COLO829 (cell line): Measurements from ENCODE around the gene ZNHIT6.
"Not testable (repeated sequence)": the region's sequence is repeated elsewhere in the genome, so short reads cannot be mapped to it uniquely, and the experiment has no call there.

Experiments
- DNase-seq: peaks from one replicate; pipeline ENCODE4 v3.0.0; 2012; ENCODE audit warnings: low spot score

Gene ZNHIT6

GRCh38 chr1:85672031-85672660, 36.1 kb downstream of the ZNHIT6 start:
- no peak for DNase-seq

- no peak for DNase-seq
Observed at GRCh38 chr1:85665932-85666331, 42.3 kb downstream of the ZNHIT6 start.

- DNase-seq: no peak
Observed at GRCh38 chr1:85663382-85663781, 44.9 kb downstream of the ZNHIT6 start.

DNA sequence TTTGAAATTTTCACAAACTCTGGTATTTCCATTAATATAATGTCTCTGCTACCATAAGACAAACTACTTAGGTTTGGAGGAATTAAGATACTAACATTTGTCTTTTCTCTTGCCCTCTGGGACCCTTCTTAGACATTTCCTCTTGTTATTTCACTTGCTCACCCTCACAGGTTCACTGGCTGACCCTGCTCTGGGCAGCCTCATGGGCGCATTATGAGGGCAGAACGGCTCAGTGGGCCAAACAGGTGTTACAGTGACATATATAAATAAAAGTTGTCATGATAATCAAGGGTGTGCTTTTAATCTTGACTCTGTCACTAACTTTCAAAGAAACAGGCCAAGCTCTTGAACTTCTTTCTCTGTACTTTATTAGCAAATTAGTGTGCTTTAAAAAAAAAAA, 46.5 kb downstream of the ZNHIT6 start:
- DNase-seq: no peak

DNA sequence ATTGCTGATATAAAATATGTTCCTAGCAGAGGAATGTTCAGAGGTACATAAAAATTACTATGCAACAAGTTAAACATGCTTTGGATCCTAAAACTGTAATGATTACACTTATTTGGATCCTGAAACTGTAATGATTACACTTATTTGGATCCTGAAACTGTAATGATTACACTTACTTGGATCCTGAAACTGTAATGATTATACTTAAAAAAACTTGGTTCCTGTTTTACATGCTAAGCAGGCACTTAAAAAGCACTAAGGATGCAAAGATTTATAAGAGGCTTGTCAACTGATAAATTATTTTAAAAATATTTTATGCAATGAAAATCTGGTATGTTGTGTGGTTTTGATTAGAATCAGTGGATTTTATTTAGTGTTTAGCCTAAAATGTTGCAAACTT, 47.7 kb downstream of the ZNHIT6 start:
- DNase-seq: no peak

- no peak for DNase-seq
Observed at GRCh38 chr1:85659174-85659573, 49.1 kb downstream of the ZNHIT6 start.

GRCh38 chr1:85656948-85657347, 51.3 kb downstream of the ZNHIT6 start:
- no peak for DNase-seq

GRCh38 chr1:85656256-85656655, 52.0 kb downstream of the ZNHIT6 start:
- DNase-seq: no peak

DNA sequence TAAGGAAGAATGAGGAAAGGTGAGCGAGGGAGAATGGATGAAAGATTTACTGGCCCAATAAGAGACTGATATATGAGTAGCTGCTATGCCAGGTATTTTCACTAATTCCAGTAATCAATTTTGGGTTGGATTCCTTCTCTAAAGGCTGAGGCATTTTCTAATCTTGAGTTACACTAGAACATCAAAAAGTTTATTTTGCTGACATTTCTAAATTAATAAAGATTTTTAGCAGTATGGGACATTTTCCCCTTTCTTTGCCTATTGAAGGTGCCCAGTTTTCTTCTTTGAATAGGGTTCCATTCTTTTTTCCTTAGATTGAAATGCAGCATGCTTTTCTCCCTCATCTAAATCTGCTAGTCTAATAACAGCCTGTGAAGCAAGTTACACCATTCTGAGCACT, 52.9 kb downstream of the ZNHIT6 start:
- DNase-seq: no peak

- DNase-seq: peak; percentile 24
Observed at GRCh38 chr1:85654066-85654782, 54.0 kb downstream of the ZNHIT6 start.

GRCh38 chr1:85652327-85652726, 55.9 kb downstream of the ZNHIT6 start:
- no peak for DNase-seq

GRCh38 chr1:85650645-85651044, 57.6 kb downstream of the ZNHIT6 start:
- DNase-seq: no peak

DNA sequence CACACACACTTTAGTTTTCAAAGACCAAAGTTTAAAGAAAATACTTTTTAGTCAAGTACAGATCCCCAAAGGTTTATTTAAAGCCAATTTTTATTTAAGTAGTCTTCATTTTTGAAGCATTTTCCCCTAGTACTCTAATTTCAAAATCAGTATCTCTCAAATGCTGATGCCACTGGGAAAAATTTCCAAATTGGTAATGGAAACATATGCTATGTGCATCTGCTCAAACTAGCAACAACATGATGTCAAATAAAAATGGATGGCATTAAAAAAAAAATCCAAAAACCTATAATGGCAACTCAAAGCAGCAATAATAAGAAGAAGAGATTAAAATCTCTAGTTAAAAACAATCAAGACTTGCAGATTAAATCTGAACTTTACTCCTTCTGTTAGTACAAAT, 58.6 kb downstream of the ZNHIT6 start:
- DNase-seq: no peak

GRCh38 chr1:85641598-85642556, 66.4 kb downstream of the ZNHIT6 start:
- DNase-seq: not testable (repeated sequence)

GRCh38 chr1:85639920-85640319, 68.3 kb downstream of the ZNHIT6 start:
- not testable (repeated sequence) for DNase-seq

- no peak for DNase-seq
Observed at GRCh38 chr1:85638412-85638811, 69.8 kb downstream of the ZNHIT6 start.

DNA sequence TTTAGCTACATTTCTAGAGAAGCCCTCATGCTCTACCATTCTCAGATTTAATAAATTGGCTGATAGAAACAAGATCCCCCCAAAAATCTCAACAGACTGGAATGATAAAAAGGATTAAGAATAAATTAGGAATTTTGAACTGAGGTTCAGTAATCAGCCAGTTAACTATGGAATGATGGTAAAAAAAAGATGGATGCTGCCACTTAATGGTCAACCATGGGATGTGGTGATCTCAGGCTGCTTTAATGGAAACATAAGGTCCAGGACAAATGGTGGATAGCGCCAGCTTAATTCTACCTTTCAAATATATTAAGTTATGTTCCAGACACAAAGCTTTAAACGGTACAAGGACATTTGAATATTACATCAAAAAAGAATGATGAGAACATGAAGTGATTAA, 77.7 kb downstream of the ZNHIT6 start:
- DNase-seq: no peak

DNA sequence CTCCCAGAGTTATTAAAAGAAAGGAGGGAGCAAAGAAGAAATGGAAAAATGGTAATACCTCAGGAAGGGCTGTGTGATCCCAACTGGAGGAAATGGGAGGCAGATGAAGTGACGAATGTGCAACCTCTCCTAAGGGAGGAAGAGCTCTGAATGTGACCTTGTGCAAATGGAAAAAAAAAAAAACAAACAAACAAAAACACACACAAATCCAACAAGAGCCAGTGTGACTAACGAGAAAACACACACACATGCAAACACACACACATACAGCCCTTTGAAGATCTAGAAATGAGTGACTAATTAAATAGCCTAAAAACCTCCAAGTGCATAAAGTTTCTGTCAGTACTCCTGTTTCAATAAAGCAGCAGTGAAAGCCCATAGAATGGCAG, 78.7 kb downstream of the ZNHIT6 start:
- DNase-seq: no peak

DNA sequence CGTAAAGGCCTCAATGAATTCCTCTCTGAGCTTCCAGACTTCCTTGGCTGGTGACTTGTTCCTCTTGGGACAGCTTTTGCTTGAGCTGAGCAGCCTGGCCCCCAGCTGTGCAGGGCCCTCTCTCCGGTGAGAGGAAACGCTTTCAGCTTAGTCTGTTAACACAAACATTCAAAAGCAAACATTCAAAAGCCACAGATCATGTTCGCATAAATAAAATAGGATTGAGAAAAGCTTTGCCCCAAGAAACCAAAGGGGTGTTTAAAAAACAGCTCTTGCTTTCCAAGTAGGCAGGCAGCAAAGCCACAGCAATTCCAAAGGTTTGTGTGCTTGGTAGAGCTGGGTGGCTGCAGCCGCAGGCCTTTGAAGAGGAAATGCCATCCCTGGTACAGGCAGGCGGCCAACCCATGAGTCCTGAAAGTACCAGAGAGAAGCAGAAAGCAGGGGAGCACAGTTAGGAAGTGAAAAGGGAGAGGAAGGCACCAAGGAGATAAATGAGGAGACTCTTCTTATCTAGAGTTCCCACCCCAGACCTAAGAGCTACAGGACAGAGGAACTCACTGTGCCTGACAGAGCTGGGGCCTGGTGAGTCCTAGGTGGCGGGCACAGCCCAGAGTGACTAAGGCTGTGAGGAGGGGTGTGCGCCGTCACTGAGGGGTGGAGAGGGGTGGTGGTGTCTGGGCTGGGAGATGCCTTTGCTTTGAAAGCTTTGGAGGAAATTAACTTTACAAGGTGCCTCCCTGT, 79.3 kb downstream of the ZNHIT6 start:
- DNase-seq: no peak

GRCh38 chr1:85626818-85627217, 81.4 kb downstream of the ZNHIT6 start:
- DNase-seq: no peak

GRCh38 chr1:85624361-85624760, 83.9 kb downstream of the ZNHIT6 start:
- DNase-seq: no peak

GRCh38 chr1:85623061-85623471, 85.2 kb downstream of the ZNHIT6 start:
- DNase-seq: peak; percentile 77
